ENCODE measurements around the gene RNF41. TPM values are rescaled to one million over a fixed set of nuclear protein-coding genes. Genes with fewer than 3 reads are reported as not detected.
A peak's percentile ranks its signal among the peaks of the same experiment; 100 is the strongest.

RNF41 gene
- total RNA-seq, 4 donors from 2014 or later, result 21.1 to 42.5 (median 28.6) TPM

DNA sequence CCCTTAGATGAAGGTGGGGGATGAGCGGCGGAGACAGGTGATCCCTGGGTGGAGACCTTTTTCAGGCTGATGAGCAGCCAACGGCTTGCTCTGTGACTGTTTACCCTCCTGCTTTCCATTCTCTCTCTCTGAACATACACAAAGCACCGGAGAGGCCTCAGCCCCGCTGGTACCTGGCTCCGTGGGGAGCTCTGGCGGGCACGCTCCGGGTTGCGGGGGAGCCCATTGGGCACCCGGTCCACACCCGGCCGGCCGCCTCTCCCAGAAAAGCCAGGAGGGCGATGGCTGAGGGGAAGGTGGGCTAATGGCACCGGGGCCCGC lies 33.0 kb downstream of the RNF41 start:
- peaks cover 11 to 36% (median 16%) of the 10 kb centered on the region in 3 donors for H3K36me3 ChIP-seq
- intact Hi-C loops (cut with DNase I), result loop anchor here (5.0 kb wide), 1 partner anchor 61 kb away; the partner anchor contains the start of gene ESYT1

DNA sequence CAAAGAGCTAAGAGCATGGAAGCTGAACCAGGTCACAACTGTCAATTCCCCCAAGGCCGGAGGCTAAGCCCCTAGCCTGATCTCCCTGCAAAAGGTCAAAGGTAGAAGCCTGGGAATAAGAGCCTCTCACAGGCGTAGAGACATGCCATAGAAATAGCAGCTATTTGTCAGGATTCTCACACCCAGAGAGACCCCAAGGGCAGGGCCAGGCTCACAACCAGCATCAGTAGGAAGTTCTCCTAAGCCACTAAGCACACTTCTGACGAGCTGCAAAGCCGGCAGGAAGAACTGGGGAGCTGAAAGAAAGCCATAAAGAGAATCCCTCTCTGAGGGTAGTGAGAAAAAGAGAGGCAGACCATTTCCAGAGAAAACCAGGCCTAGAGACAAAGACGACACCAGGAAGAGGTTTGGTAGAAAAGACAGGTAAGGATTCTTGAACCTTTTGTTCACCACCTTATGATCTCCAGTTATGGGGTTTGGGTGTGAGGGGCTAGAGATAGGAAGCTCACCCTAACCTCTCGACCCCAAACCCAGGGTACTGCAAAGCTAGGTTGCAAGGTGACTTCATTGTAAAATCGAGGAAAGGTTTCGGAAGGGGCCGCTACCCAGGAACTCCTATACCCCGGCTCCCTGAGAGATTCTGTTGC lies 33.5 kb downstream of the RNF41 start:
- 6 to 13% methylated on average over 10 of the region's 10 CpGs for WGBS, 2 donors
- Histone ChIP-seq H3K4me3 (peak overlapping the region; percentile 78 to 97 (median 90)), H3K36me3 (peaks cover 15 to 41% (median 19%) of the 10 kb centered on the region in 3 donors), H3K4me1 (peaks cover 18 to 38% (median 25%) of the 10 kb centered on the region in 3 donors), H3K9me3 (no peaks in the 10 kb centered on the region), H3K27me3 (no peaks in the 10 kb centered on the region), H3K27ac (peak overlapping the region; percentile 93 to 99 (median 95))
- intact Hi-C loops (cut with DNase I), result loop anchor here (5.0 kb wide), 1 partner anchor 61 kb away; the partner anchor contains the start of gene ESYT1
- TF ChIP-seq, protein P1, sequence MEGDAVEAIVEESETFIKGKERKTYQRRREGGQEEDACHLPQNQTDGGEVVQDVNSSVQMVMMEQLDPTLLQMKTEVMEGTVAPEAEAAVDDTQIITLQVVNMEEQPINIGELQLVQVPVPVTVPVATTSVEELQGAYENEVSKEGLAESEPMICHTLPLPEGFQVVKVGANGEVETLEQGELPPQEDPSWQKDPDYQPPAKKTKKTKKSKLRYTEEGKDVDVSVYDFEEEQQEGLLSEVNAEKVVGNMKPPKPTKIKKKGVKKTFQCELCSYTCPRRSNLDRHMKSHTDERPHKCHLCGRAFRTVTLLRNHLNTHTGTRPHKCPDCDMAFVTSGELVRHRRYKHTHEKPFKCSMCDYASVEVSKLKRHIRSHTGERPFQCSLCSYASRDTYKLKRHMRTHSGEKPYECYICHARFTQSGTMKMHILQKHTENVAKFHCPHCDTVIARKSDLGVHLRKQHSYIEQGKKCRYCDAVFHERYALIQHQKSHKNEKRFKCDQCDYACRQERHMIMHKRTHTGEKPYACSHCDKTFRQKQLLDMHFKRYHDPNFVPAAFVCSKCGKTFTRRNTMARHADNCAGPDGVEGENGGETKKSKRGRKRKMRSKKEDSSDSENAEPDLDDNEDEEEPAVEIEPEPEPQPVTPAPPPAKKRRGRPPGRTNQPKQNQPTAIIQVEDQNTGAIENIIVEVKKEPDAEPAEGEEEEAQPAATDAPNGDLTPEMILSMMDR (IDR thresholded peaks at IDR 0.05), result no peak
- TF ChIP-seq POLR2A (IDR thresholded peaks at IDR 0.05), result no peak
- DNase-seq, result no peak

More for the DNA sequence above, 33.0 kb downstream of the RNF41 start:
- Histone ChIP-seq H3K9me3 (no peaks in the 10 kb centered on the region), H3K4me1 (peaks cover 18 to 38% (median 25%) of the 10 kb centered on the region in 3 donors), H3K27ac (peak overlapping the region; percentile 93 to 99 (median 95)), H3K4me3 (peak overlapping the region; percentile 78 to 97 (median 90)), H3K27me3 (no peaks in the 10 kb centered on the region)
- TF ChIP-seq, protein P1 (IDR thresholded peaks at IDR 0.05), result no peak
- TF ChIP-seq POLR2A (IDR thresholded peaks at IDR 0.05), result no peak
- WGBS, 2 donors, result 0 to 4% methylated on average over 2 to 3 of the region's 17 CpGs
- DNase-seq, result no peak

DNA sequence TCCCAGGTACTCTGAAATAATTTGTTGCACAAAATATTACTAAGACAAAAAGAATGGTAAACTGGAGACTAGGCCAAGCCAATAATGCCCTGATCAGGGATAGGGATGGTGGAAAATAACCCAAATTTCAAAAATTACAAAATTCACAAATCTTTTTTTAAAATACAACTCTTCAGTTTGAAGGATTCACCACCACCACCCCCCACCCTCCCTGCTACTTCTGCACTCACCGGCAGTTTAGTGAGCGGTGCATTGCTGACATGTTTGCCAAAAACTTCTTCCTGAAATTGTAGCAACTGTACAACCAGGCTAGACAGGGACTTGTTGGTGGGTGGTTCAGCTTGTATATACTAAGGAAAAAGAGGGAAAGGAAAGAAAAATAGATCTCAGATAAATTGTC lies 34.8 kb downstream of the RNF41 start:
- peak overlapping the region in 1 of 4 donors; percentile 99 for H3K27ac ChIP-seq

DNA sequence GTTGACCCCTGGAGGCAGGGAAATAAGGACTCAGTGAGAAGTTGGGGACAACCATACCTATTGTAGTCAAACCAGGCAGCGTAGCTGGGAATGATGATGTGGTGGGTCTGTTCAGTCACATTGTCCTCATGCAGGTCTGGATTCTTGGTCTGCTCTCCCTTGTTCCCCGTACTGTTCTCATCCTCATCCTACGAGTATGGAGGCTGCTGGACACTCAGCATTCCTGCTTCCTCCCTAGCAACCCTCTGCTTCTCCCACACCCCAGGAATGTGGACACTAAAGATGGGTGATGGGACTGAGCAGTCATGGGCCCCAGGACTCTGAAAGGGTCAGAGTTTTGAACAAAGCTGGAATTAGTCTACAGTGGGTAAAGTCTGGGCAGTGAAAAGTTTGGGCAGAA lies 43.4 kb downstream of the RNF41 start:
- Histone ChIP-seq H3K4me3 (no peak overlapping the region), H3K27ac (no peak overlapping the region), H3K4me1 (no peaks in the 10 kb centered on the region), H3K9me3 (no peaks in the 10 kb centered on the region), H3K36me3 (peaks cover 38 to 100% (median 88%) of the 10 kb centered on the region in 3 donors), H3K27me3 (no peaks in the 10 kb centered on the region)
- TF ChIP-seq, protein P1 (IDR thresholded peaks at IDR 0.05), result no peak
- TF ChIP-seq POLR2A (IDR thresholded peaks at IDR 0.05), result no peak
- intact Hi-C loops (cut with DNase I), result no loop called here
- WGBS, 2 donors, result 82 to 93% methylated on average over 3 of the region's 3 CpGs
- DNase-seq, result no peak

More for the DNA sequence above, 34.8 kb downstream of the RNF41 start:
- H3K9me3 ChIP-seq, result no peaks in the 10 kb centered on the region
- DNase-seq, result no peak
- 53 to 72% methylated on average over 2 of the region's 2 CpGs for WGBS, 2 donors
- no peaks in the 10 kb centered on the region for H3K27me3 ChIP-seq
- H3K4me3 ChIP-seq, result no peak overlapping the region
- peaks cover 15 to 54% (median 30%) of the 10 kb centered on the region in 3 donors for H3K36me3 ChIP-seq
- H3K4me1 ChIP-seq, result peaks cover 18 to 38% (median 25%) of the 10 kb centered on the region in 3 donors
- TF ChIP-seq POLR2A (IDR thresholded peaks at IDR 0.05), result no peak
- TF ChIP-seq, protein P1 (IDR thresholded peaks at IDR 0.05), result no peak
- intact Hi-C loops (cut with DNase I), result loop anchor here (5.0 kb wide), 1 partner anchor 60 kb away; the partner anchor contains the start of gene ESYT1

DNA sequence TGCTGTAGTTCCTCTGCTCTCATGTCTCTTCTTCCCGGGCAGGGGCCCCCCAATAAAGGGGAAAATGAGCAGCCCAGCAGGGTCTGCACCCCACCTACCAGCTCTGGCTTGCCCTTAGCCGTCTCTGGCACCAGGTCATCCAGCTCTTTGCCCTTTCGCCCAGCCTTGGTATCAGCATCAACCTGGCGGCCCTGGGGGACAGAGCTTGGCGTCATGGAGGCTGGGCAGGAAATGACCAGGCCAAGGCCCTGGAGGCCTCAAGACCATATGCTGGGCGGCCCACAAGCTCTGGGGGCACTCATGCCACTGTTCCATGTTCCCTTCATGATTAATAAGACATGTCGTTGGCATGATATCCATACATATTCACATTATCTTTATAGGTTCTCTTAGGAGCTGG lies 48.9 kb downstream of the RNF41 start:
- DNase-seq, result no peak
- no peak overlapping the region for H3K27ac ChIP-seq
- TF ChIP-seq, protein P1 (IDR thresholded peaks at IDR 0.05), result no peak
- no peak for TF ChIP-seq POLR2A (IDR thresholded peaks at IDR 0.05)
- H3K4me1 ChIP-seq, result no peaks in the 10 kb centered on the region
- intact Hi-C loops (cut with DNase I), result no loop called here
- H3K9me3 ChIP-seq, result no peaks in the 10 kb centered on the region
- no peak overlapping the region for H3K4me3 ChIP-seq
- H3K27me3 ChIP-seq, result no peaks in the 10 kb centered on the region
- WGBS, 2 donors, result 82 to 87% methylated on average over 3 to 5 of the region's 7 CpGs
- H3K36me3 ChIP-seq, result peaks cover 42 to 100% (median 93%) of the 10 kb centered on the region in 3 donors
